ENCODE measurements around the gene CRISPLD2.

DNA sequence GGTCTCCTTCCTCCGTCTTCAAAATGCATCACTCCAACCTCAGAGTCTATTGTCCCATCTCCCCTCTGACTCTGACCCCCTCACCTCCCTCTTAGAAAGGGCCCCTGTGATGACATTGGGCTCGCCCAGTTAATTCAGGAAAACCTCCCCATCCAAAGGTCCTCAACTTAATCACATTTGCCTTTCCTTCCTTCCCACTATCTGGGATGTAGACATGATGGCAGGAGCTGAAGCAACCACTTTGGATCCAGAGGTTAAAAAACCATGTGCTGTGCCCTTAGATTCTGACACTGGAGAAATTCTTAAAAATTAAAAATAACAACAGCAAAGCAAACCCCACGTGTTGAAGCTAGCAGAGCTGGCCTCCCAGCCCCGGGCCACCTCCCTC, 111.3 kb downstream of the CRISPLD2 start:
- TF ChIP-seq, protein P1, sequence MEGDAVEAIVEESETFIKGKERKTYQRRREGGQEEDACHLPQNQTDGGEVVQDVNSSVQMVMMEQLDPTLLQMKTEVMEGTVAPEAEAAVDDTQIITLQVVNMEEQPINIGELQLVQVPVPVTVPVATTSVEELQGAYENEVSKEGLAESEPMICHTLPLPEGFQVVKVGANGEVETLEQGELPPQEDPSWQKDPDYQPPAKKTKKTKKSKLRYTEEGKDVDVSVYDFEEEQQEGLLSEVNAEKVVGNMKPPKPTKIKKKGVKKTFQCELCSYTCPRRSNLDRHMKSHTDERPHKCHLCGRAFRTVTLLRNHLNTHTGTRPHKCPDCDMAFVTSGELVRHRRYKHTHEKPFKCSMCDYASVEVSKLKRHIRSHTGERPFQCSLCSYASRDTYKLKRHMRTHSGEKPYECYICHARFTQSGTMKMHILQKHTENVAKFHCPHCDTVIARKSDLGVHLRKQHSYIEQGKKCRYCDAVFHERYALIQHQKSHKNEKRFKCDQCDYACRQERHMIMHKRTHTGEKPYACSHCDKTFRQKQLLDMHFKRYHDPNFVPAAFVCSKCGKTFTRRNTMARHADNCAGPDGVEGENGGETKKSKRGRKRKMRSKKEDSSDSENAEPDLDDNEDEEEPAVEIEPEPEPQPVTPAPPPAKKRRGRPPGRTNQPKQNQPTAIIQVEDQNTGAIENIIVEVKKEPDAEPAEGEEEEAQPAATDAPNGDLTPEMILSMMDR (conservative IDR thresholded peaks at IDR 0.05; ENCODE audit: low read length): no peak
- no peak for TF ChIP-seq EZH2phosphoT487 (IDR thresholded peaks at IDR 0.05; ENCODE audit: borderline replicate concordance)

All from Loucy (cell line).